Tibial nerve (tissue), 4 donors: Measurements from ENCODE around the gene CCDC126.

Experiments used
- CTCF ChIP-seq, 5 experiments: fragments of 200-600 bp in 3 of 5; fragments of 450-650 bp in 2 of 5; sonication (generic) in 3 of 5; IDR thresholded peaks; one replicate each; pipeline ENCODE4 v1.5.1; 2016 to 2019; ENCODE audit warnings: antibody characterized with exemption in 5 of 5, mild to moderate bottlenecking in 3 of 5, moderate library complexity in 2 of 5
- EP300 ChIP-seq, 2 donors: sonication (generic); formaldehyde crosslinking; IDR thresholded peaks; one replicate each; pipeline ENCODE4 v1.6.1; 2017; ENCODE audit warnings: antibody characterized with exemption in 2 of 2, mild to moderate bottlenecking in 1 of 2
- POLR2A ChIP-seq, 2 donors: fragments of 450-650 bp; IDR thresholded peaks; one replicate each; pipeline ENCODE4 v1.6.1; 2017; ENCODE audit warnings: antibody characterized with exemption in 2 of 2, mild to moderate bottlenecking in 2 of 2, moderate library complexity in 2 of 2

GRCh38 chr7:23693224-23693623, 96.0 kb downstream of the CCDC126 start:
- TF ChIP-seq EP300 (IDR thresholded peaks at IDR 0.05) (no peak), CTCF (IDR thresholded peaks at IDR 0.05) (no peak), POLR2A (IDR thresholded peaks at IDR 0.05) (no peak)
